T-helper 1 cell treated with Interleukin-12 subunit alpha and Interleukin-12 subunit beta and Interleukin-4 antibody, amounts not matched to agents 30 μg/mL and 1 μg/mL, for 36 hours (primary cell): Measurements from ENCODE around the gene SMTNL1.
A peak's percentile ranks its signal among the peaks of the same experiment; 100 is the strongest.
"Not testable (repeated sequence)": the region's sequence is repeated elsewhere in the genome, so short reads cannot be mapped to it uniquely, and the experiment has no call there.

Experiments
- H3K27ac Mint-ChIP-seq: one replicate; pipeline ENCODE4 v1.8.0; 2021; ENCODE audit warnings: mild to moderate bottlenecking, mixed read lengths
- H3K27me3 Mint-ChIP-seq: one replicate; pipeline ENCODE4 v1.8.0; 2021; ENCODE audit warnings: low read depth, mixed read lengths
- H3K36me3 Mint-ChIP-seq: one replicate; pipeline ENCODE4 v1.8.0; 2021; ENCODE audit warnings: low read depth, mixed read lengths
- H3K4me1 Mint-ChIP-seq: one replicate; pipeline ENCODE4 v1.8.0; 2021; ENCODE audit warnings: low read depth, mixed read lengths
- H3K4me3 Mint-ChIP-seq: one replicate; pipeline ENCODE4 v1.8.0; 2021; ENCODE audit warnings: mild to moderate bottlenecking, moderate library complexity, mixed read lengths
- H3K9me3 Mint-ChIP-seq: one replicate; pipeline ENCODE4 v1.8.0; 2021; ENCODE audit warnings: mixed read lengths

SMTNL1 gene

DNA sequence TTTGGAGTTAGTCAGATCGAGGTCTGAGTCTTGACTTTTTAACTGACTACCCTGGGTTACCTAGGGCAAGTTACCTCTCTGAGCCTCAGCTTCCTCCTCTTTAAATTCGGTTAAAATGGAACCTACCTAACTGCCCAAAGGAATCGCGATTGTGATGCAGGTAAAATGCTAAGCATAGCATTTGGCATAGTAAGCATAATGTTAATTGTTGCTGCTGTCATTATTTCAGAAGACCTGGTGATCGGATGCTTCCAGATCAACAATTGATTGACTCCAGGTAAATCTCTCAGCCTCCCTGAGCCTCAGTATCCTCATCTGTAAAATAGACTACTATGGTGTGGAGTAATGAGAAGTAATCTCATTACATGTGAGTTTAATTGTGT, 21.3 kb upstream of the SMTNL1 start:
- Mint-ChIP-seq H3K4me3 (peak overlapping the region; percentile 87), H3K27me3 (peaks cover 8% of the 10 kb centered on the region), H3K9me3 (no peaks in the 10 kb centered on the region), H3K27ac (peak overlapping the region; percentile 83), H3K36me3 (no peaks in the 10 kb centered on the region), H3K4me1 (peaks cover 15% of the 10 kb centered on the region)

DNA sequence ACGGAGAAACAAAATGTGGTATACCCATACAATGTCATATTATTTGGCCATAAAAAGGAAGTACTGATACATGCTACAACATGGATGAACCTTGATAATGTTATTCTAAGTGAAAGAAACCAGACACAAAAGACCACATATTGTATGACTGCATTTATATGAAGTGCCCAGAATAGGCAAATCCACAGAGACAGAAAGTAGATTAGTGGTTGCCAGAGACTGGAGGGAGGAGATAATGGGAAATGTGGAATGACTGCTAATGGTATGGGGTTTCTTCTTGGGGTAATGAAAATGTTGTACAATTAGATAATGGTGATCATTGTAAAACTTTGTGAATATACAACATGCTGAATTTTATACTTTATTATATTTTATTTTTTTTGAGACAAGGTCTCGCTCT, 16.3 kb upstream of the SMTNL1 start:
- H3K36me3 Mint-ChIP-seq = peaks cover 5% of the 10 kb centered on the region

DNA sequence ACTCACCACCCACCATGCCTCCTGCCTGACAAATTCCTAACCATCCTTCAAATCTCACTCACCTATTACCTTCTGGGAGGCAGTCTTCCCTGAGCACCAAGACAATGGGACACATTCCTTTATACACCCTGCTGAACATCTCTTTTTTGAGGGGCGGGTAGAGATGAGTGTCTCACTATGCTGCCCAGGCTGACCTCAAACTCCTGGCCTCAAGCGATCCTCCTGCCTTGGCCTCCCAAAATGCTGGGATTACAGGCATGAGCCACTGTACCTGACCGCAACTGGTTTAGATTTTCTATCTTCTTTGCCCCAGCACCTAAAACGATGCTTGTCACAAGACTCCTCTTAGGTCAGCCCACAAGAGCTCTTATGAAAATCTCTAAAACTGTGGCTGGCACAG, 14.0 kb upstream of the SMTNL1 start:
- Mint-ChIP-seq H3K36me3 (peaks cover 10% of the 10 kb centered on the region), H3K27ac (no peak overlapping the region), H3K4me3 (no peak overlapping the region), H3K9me3 (no peaks in the 10 kb centered on the region), H3K4me1 (peaks cover 11% of the 10 kb centered on the region), H3K27me3 (no peaks in the 10 kb centered on the region)

More for the DNA sequence above, 16.3 kb upstream of the SMTNL1 start:
- H3K9me3 Mint-ChIP-seq = no peaks in the 10 kb centered on the region
- H3K4me3 Mint-ChIP-seq = no peak overlapping the region
- peaks cover 1% of the 10 kb centered on the region for H3K4me1 Mint-ChIP-seq
- no peak overlapping the region for H3K27ac Mint-ChIP-seq
- peaks cover 4% of the 10 kb centered on the region for H3K27me3 Mint-ChIP-seq

DNA sequence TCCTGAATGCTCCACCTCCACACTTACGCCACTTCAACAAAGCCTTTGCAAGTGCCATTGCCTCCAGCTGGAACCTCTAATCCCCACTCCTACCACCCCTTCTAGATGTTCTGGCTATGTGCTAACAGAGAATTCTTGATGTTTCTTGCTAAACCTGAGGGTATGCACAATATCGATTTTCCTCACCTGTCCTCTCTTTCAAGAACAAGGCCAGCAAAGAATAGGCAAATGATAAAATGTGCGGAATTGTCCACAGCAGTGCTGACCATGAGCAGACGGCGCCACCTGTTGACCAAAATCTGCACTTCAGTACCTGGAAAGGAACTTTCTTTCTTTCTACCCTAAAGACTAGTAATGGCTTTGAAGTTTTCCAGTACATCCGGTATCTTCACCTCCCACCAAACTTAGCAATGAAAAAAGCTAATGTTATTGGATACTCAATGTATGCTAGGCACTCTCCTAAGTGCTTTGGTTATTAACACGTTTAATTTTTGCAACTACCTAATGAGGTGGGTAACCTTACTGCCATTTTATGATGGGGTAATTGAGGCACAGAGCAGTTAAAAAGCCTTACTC, 10.3 kb upstream of the SMTNL1 start:
- no peaks in the 10 kb centered on the region for H3K9me3 Mint-ChIP-seq
- H3K36me3 Mint-ChIP-seq = peaks cover 14% of the 10 kb centered on the region
- H3K4me1 Mint-ChIP-seq = peaks cover 35% of the 10 kb centered on the region
- no peak overlapping the region for H3K4me3 Mint-ChIP-seq
- no peaks in the 10 kb centered on the region for H3K27me3 Mint-ChIP-seq
- peak overlapping the region; percentile 43 for H3K27ac Mint-ChIP-seq

DNA sequence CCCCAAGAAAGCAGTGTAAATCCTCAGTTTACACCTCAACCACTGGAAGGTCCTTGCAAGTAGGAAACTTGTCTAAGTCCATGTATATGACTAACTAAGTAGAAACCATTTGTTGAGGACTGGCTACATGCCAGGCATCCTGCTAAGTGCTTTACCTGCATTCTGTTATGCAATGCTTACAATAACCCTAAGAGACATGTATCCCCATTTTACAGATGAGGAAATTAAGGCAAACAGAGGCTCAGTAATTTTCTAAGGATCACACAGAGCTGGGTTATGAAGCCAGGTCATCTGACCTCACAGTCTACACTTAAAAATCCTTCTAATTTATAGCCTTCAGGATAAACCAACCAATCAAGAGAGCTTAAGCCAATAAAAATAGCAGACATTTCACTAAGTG, 8.4 kb upstream of the SMTNL1 start:
- peaks cover 17% of the 10 kb centered on the region for H3K36me3 Mint-ChIP-seq
- no peaks in the 10 kb centered on the region for H3K9me3 Mint-ChIP-seq
- no peaks in the 10 kb centered on the region for H3K27me3 Mint-ChIP-seq
- no peak overlapping the region for H3K4me3 Mint-ChIP-seq
- no peak overlapping the region for H3K27ac Mint-ChIP-seq
- H3K4me1 Mint-ChIP-seq = peaks cover 35% of the 10 kb centered on the region

DNA sequence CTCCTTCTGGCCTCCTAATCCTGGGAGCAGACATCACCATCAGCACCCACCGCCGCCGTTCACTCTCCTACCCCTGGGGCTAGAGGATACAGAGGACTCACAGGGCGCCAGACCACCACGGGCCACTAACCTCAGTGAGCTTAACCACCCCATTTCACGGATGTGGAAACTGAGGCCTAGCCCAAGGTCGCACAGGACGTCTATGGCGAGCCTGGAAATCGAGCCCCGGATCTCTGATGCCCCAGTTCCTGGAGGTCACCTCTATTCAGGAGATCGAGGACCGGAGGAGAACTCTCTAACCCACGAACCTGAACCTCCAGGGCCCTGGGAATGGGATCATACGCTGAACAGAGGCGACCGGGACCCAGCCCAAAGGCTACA, 7.2 kb upstream of the SMTNL1 start:
- Mint-ChIP-seq H3K4me1 (peaks cover 35% of the 10 kb centered on the region), H3K4me3 (peak overlapping the region; percentile 92), H3K36me3 (peaks cover 12% of the 10 kb centered on the region), H3K9me3 (no peaks in the 10 kb centered on the region), H3K27me3 (no peaks in the 10 kb centered on the region), H3K27ac (peak overlapping the region; percentile 89)

DNA sequence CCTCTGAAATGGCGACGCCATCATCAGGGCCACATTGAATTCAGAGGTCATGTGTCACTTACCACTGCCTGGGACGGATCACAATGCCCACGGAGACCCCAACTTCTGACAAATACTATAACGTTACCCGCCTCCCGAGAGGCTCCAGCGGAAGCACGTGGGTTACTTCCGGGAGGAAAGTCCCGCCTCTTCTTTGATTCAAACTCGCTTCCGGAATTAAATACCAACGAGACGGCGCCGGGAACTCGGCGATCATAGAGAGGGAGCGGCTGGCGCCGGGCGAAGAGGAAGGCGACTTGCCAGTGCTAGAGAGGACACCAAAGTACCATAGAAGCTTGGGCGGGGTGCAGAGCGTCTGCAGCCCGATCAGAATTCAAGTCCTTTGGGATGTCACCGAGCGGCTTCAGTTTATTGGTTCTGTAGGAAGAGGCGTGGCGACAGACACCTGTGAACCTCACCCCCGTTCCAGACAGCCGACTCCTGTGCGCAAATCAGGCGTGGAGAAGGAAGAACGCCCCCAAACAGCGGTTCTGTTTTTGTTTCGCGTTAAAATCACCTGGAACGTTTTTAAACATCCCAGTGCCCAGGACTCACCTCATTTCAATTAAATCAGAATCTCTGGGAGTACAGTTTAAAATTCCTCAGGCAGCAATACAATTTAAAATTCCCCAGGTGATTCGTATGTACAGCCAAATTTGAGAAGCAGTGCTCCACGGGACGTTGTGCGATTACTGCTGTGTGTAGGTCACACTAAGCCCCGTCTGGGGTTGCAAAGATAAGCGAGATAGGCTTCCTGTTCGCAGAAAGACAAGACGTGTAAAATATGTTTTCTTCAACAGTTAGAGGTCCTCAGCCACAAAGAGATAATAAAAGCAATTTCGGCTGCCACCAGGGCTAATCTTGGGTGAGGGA, 6.5 kb upstream of the SMTNL1 start, which contains the start of gene TIMM10:
Gene TIMM10 (minus strand): TSS at position 159 of the 912 bp plus-strand sequence. CDS start 565 bp downstream, outside the sequence.
- Mint-ChIP-seq H3K27me3 (no peaks in the 10 kb centered on the region), H3K36me3 (peaks cover 12% of the 10 kb centered on the region), H3K4me1 (peaks cover 35% of the 10 kb centered on the region), H3K4me3 (peak within 1 kb of the TSS; percentile 92), H3K9me3 (no peaks in the 10 kb centered on the region), H3K27ac (peak within 1 kb of the TSS; percentile 89)

DNA sequence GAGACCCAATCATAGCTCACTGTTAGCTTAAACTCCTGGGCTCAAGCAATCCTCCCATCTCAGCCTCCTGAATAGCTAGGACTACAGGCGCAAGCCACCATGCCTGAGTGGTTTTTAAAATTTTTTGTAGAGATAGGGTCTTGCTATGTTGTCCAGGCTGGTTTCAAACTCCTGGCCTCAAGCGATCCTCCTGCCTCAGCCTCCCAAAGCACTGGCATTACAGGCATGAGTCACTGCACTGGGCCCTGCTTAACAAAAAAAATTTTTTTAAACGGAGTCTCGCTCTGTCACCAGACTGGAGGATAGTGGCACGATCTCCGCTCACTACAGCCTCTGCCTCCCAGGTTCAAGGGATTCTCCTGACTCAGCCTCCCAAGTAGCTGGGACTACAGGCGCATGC, 2.9 kb upstream of the SMTNL1 start:
- H3K9me3 Mint-ChIP-seq, H3K4me3 Mint-ChIP-seq, H3K27ac Mint-ChIP-seq, H3K27me3 Mint-ChIP-seq: not testable (repeated sequence)
- H3K36me3 Mint-ChIP-seq = peaks cover 17% of the 10 kb centered on the region
- H3K4me1 Mint-ChIP-seq = peaks cover 19% of the 10 kb centered on the region

DNA sequence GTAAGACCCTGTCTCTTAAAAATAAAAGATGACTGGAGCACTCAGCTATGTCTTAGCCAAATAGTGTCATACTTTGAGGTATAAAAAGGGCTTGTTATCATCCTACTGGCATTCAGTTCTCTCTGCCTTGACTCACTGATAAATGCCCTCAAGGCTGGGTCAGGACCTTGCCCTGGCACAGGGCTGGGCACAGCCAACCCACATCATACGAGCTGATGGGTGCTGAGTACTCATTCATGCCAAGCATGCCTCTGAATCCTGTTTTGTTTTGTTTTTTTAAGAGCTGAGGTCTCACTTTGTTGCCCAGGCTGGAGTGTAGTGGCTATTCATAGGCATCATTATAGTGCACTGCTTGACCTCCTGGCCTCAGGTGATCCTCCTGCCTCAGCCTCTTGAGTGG, 1.9 kb downstream of the SMTNL1 start:
- peaks cover 20% of the 10 kb centered on the region for H3K36me3 Mint-ChIP-seq
- no peaks in the 10 kb centered on the region for H3K9me3 Mint-ChIP-seq
- H3K4me1 Mint-ChIP-seq = no peaks in the 10 kb centered on the region
- H3K27me3 Mint-ChIP-seq = no peaks in the 10 kb centered on the region
- no peak overlapping the region for H3K27ac Mint-ChIP-seq
- no peak overlapping the region for H3K4me3 Mint-ChIP-seq

DNA sequence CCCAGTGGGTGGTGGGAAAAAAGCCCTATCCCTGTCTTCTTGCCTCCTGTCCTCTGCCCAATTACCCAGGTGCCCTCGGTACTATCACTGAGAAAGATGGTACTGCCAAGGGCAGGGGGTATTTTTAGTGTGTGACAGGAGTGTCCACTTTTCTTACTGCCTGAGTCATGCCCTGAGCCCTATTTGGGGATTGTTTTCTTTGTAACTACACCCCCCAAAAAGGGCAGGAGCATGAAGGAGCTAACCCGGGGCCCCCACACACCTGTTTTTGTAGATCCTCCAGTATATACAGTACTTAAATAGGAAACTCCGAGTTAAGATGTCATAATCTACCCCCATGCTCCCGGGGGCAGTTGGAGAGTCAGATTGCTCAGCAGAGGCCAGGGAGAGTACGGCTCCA, 3.8 kb downstream of the SMTNL1 start:
- H3K9me3 Mint-ChIP-seq = no peaks in the 10 kb centered on the region
- H3K27ac Mint-ChIP-seq = no peak overlapping the region
- no peaks in the 10 kb centered on the region for H3K4me1 Mint-ChIP-seq
- H3K36me3 Mint-ChIP-seq = peaks cover 20% of the 10 kb centered on the region
- no peaks in the 10 kb centered on the region for H3K27me3 Mint-ChIP-seq
- H3K4me3 Mint-ChIP-seq = no peak overlapping the region

DNA sequence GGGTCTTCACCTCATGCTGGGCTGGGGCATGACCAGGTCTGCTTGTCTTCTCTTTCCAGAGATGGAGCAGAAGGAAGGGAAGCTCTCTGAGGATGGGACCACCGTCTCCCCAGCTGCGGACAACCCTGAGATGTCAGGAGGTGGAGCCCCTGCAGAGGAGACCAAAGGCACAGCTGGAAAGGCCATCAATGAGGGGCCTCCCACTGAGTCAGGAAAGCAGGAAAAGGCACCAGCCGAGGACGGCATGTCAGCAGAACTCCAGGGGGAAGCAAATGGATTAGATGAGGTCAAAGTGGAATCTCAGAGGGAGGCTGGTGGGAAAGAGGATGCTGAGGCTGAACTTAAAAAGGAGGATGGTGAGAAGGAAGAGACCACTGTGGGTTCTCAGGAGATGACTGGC, 5.2 kb downstream of the SMTNL1 start:
- Mint-ChIP-seq H3K9me3 (no peaks in the 10 kb centered on the region), H3K27ac (peak overlapping the region; percentile 46), H3K27me3 (no peaks in the 10 kb centered on the region), H3K36me3 (peaks cover 25% of the 10 kb centered on the region), H3K4me3 (no peak overlapping the region), H3K4me1 (no peaks in the 10 kb centered on the region)

DNA sequence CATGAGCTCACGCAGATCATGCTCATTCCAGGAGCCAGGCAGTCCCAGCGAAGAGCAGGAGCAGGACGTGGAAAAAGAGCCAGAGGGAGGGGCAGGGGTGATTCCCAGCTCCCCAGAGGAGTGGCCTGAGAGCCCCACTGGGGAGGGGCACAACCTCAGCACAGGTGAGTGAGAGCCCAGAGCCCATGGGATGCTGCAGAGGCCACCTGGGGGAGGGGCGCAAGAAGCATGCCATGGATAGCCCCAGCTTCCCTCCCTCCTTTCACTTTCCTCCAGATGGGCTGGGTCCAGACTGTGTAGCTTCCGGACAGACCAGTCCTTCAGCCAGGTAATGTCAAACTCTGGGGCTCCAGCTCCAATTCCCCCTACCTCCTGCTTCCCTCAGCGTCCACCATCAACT, 6.2 kb downstream of the SMTNL1 start:
- peaks cover 3% of the 10 kb centered on the region for H3K4me1 Mint-ChIP-seq
- no peaks in the 10 kb centered on the region for H3K27me3 Mint-ChIP-seq
- no peak overlapping the region for H3K27ac Mint-ChIP-seq
- no peak overlapping the region for H3K4me3 Mint-ChIP-seq
- no peaks in the 10 kb centered on the region for H3K9me3 Mint-ChIP-seq
- peaks cover 26% of the 10 kb centered on the region for H3K36me3 Mint-ChIP-seq

DNA sequence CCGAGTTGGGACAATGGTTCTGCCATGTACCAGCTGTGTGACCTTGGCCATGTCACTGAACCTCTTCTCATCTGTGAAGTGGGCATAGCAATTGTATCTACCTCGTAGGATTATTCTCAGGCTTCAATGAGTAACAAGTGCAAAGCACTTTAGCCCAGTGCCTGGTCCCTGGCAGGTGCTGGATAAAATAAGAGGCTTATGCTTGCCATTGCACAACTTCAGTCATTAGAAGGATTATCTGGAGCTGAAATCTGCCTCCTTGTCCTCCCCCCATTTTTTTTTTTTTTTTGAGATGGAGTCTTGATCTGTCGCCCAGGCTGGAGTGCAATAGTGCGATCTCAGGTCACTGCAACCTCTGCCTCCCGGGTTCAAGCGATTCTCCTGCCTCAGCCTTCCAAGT, 7.2 kb downstream of the SMTNL1 start:
- Mint-ChIP-seq H3K27me3 (no peaks in the 10 kb centered on the region), H3K27ac (no peak overlapping the region), H3K36me3 (peaks cover 27% of the 10 kb centered on the region), H3K9me3 (no peaks in the 10 kb centered on the region), H3K4me3 (no peak overlapping the region), H3K4me1 (peaks cover 5% of the 10 kb centered on the region)

DNA sequence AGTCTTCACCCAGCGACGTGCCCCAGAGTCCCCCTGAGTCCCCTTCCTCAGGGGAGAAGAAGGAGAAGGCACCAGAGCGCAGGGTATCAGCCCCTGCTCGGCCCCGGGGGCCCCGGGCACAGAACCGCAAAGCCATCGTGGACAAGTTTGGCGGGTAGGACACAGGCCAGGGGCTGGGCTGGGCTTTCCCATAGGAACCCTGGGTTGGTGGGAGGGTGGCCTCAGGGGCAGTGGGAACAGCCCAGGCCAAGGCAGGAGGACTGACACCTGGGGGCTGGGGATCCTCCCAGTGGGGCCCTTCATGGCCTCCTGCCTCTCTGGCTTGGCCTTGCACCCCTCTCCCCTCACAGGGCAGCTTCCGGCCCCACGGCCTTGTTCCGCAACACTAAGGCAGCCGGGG, 8.5 kb downstream of the SMTNL1 start:
- H3K27ac Mint-ChIP-seq = no peak overlapping the region
- no peaks in the 10 kb centered on the region for H3K27me3 Mint-ChIP-seq
- no peaks in the 10 kb centered on the region for H3K9me3 Mint-ChIP-seq
- peaks cover 5% of the 10 kb centered on the region for H3K4me1 Mint-ChIP-seq
- H3K4me3 Mint-ChIP-seq = no peak overlapping the region
- peaks cover 33% of the 10 kb centered on the region for H3K36me3 Mint-ChIP-seq

DNA sequence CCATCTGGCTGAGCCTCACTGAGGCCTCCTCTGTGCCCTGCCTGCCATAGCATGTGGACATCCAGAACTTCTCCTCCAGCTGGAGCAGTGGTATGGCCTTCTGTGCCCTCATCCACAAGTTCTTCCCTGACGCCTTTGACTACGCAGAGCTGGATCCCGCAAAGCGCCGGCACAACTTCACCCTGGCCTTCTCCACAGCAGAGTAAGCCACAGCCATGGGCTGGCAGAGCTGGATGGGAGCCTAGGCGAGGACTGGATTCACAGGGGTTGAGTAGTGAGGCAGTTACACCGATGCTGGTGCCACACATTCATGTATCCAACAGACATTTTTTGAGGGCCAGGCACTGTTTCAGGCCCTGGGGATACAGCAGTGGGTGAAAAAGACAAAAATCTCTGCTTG, 9.1 kb downstream of the SMTNL1 start:
- H3K4me1 Mint-ChIP-seq = peaks cover 5% of the 10 kb centered on the region
- peaks cover 33% of the 10 kb centered on the region for H3K36me3 Mint-ChIP-seq
- no peaks in the 10 kb centered on the region for H3K27me3 Mint-ChIP-seq
- H3K27ac Mint-ChIP-seq = no peak overlapping the region
- no peak overlapping the region for H3K4me3 Mint-ChIP-seq
- no peaks in the 10 kb centered on the region for H3K9me3 Mint-ChIP-seq
